NCI-H446 (cell line): ENCODE data around the gene CD4.

ENCODE experiments used
- DNase-seq, 2 experiments: peaks; one replicate each; lab custom pipeline; 2025; lab: John Stamatoyannopoulos, UW

The CD4 gene

DNA sequence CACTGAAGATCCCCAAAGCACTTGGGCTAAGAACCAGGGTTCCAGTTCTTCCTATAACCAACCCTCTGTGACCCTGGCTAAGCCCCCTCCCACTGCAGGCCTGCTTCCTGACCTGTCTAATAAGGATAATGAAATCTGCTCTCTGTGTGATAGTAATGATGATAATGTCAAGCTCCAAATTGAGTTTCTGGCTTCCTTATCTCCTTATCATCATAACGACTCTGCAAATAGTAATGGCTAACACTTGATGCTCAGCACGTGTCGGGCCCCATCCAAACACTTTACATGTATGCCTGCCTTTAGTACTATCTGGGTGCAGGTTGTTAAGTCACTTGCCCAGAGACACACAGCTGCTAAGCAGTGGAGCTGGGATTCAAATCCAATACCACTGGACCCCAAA, 27.3 kb downstream of the CD4 start:
- DNase-seq, result no peak

DNA sequence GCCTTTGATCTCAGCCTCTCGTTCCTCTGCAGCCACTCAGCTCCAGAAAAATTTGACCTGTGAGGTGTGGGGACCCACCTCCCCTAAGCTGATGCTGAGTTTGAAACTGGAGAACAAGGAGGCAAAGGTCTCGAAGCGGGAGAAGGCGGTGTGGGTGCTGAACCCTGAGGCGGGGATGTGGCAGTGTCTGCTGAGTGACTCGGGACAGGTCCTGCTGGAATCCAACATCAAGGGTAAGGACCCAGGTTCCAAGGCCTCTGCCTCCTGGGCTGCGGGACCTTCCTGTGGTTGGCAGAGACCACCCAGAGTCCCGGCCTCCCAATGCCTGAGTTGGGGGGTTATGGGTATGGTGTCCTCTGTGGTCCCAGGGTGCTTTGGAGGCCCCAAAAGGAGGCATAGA, 27.8 kb downstream of the CD4 start:
- no peak for DNase-seq

DNA sequence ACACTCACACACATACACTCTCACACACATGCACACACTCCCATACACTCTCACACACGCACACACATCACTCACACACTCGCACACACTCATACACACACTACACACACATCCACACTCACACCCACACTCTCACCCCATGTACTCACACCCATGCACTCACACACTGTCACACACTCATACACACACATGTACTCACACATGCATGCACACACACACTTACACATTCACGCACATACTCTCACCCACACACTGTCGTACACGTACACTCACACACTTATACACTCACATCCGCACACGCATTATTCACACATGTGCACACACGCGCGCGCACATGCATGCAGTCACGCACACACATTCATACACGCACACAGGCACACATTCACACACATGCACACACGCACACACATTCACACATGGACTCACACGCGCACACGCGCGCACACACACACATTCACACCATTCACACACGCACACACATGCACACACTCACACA, 28.4 kb downstream of the CD4 start:
- DNase-seq, result no peak

DNA sequence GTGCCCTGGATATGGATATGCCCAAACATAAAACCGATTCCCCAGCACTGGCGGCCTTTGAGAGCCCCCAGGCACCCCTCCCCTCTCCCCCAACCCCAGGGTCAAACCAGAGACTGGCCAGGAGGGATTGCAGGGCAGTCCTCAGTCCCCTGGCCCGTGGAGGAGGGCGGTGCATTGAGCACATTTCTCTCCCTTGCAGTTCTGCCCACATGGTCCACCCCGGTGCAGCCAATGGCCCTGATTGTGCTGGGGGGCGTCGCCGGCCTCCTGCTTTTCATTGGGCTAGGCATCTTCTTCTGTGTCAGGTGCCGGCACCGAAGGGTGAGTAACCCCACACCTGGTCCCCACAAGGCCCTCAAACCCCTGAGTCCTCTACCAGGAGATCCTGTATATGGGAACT, 28.9 kb downstream of the CD4 start:
- DNase-seq, result no peak

DNA sequence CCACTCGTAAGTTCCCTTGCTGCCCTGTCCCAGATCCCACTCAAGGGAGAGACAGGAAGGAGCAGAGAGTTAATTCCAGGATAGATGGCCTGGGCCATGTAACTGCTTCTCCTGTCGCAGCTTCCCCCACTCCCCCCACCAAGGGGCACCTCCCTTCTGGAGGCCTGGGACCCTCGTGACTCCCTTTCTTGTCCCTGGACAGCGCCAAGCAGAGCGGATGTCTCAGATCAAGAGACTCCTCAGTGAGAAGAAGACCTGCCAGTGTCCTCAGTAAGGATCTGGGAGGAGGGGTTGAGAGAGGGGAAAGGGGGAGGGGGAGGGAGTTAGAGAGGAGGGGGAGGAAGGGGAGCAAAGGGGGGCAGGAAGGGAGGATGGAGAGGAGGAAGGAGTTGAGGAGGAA, 29.3 kb downstream of the CD4 start:
- DNase-seq, result no peak

DNA sequence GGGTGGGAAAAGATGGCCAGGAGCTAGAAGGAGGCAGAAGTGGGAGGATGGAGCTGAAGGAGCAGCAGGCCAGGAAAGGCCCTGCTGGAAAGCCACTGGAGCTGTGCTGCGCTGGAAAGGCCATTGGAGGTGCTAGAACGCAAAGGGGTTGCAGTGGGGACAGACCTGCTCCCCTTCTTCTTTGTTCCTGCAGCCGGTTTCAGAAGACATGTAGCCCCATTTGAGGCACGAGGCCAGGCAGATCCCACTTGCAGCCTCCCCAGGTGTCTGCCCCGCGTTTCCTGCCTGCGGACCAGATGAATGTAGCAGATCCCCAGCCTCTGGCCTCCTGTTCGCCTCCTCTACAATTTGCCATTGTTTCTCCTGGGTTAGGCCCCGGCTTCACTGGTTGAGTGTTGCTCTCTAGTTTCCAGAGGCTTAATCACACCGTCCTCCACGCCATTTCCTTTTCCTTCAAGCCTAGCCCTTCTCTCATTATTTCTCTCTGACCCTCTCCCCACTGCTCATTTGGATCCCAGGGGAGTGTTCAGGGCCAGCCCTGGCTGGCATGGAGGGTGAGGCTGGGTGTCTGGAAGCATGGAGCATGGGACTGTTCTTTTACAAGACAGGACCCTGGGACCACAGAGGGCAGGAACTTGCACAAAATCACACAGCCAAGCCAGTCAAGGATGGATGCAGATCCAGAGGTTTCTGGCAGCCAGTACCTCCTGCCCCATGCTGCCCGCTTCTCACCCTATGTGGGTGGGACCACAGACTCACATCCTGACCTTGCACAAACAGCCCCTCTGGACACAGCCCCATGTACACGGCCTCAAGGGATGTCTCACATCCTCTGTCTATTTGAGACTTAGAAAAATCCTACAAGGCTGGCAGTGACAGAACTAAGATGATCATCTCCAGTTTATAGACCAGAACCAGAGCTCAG, 30.0 kb downstream of the CD4 start:
- no peak for DNase-seq

DNA sequence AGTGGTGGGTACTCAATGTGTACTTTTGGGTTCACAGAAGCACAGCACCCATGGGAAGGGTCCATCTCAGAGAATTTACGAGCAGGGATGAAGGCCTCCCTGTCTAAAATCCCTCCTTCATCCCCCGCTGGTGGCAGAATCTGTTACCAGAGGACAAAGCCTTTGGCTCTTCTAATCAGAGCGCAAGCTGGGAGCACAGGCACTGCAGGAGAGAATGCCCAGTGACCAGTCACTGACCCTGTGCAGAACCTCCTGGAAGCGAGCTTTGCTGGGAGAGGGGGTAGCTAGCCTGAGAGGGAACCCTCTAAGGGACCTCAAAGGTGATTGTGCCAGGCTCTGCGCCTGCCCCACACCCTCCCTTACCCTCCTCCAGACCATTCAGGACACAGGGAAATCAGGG, 30.8 kb downstream of the CD4 start:
- DNase-seq, result no peak

DNA sequence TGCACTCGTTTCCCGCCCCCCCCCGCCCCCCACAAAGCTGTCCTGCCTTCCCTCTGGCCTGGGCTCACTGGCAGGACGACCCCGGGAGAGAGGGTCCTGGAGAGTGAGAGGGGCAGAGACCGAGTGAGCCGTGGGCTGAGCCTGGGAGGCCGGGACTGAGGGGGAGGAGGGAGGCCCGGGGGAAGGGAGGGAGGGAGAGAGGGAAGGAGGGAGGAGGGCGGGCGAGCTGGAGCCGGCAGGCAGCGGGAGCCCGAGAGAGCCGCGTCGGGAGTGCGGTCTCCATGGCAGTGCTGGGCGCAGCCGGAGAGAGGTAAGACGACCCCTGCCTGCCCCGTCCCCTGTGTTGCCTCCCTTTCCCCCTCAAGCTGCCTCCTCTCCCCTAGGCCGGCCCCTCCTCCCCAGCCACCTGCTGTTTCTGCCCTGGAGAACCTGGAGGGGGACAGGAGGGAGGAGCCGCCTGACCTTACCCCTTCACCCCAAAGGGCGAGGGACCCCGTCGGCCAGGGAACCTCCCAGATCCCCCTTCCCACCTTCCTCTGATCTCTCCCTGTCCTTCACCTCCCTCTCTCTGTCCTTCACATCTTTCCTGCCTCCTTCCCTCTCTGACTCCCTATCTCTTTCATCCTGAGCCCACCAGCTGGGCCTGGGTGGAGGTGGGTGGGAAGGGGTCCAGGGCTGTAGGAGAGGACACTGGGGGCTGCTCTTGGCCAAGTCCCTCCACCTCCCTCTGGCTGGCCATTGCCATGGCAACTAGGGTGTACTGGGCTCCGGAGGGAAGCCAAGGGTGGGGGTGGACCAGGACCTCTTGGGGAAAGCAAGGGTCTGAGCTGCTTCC, 32.5 kb downstream of the CD4 start, which contains the start of gene GPR162:
GPR162 (plus strand) TSS at position 231 of the 835 bp plus-strand sequence. CDS start 2,078 bp downstream, outside the sequence.
- DNase-seq, result peak; percentile 61

DNA sequence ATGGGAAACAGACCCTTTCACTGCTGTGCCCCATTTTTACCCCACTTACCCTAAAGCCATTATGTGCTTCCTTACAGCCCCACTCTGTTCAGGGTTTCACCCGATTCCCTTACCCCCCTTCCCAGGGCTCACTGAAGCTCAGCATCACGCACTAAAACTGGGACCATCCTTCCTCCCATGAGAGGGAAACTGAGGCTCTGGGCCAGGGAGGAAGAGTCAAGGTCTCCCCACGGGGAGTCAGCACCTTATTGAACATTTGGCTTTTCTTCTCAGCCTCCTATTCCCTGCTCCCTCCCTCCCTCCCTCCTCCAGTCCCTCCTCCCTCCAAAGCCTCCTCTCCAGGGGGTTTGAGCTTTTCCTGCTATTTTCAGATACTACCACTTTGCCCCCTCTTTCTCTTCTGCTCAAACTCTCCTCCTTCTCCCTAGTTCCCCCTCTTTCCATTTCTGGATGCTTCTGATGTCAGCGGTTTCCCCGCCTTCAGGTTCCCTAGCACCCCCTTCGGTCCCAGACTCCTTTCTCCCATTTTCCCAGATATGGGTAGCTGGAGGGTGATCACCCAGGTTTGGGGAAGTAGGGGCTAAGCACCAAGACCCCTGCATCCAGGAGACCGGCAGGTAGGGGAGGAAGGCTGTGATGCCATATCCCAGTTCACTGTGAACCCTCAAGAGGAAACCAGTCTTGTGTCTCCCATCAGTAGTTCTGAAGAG, 33.3 kb downstream of the CD4 start:
- no peak for DNase-seq

DNA sequence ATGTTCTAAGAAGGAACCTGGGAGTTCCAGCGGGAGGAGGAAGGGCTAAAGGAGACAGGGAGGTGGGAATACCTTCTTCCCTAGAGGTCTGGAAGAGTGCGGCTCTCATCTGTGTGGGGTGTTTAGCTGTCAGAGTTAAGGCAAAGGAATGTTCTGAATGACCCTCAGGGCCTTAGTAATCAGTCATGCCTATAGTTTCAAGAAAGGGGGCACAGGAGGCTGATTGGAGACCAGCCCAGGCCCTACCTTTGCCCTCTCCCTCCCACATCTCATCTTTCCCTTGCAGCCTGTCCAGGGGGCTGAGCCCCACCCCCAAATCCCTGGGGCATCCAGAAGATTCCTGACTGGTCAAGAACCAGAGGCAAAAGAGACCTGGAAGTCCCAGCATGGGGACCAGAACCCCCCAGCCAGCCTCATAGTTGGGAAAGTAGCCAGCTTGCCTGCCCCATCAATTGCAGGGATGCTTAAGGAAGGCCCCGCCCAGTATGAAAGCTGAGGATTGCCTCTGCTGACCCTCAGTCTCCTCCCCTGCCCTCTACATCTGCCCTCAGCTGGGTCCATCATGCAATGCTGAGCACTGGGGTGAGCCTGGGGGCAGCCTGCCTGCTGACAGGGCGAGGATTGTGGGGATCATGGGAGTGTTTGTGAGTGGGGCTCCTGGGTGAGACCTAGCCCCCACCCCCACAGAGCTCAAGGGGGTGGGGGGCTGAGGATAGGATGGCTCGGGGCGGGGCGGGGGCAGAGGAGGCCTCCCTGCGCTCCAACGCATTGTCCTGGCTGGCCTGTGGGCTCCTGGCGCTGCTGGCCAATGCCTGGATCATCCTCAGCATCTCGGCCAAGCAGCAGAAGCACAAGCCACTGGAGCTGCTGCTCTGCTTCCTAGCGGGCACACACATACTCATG, 34.1 kb downstream of the CD4 start:
- no peak for DNase-seq

DNA sequence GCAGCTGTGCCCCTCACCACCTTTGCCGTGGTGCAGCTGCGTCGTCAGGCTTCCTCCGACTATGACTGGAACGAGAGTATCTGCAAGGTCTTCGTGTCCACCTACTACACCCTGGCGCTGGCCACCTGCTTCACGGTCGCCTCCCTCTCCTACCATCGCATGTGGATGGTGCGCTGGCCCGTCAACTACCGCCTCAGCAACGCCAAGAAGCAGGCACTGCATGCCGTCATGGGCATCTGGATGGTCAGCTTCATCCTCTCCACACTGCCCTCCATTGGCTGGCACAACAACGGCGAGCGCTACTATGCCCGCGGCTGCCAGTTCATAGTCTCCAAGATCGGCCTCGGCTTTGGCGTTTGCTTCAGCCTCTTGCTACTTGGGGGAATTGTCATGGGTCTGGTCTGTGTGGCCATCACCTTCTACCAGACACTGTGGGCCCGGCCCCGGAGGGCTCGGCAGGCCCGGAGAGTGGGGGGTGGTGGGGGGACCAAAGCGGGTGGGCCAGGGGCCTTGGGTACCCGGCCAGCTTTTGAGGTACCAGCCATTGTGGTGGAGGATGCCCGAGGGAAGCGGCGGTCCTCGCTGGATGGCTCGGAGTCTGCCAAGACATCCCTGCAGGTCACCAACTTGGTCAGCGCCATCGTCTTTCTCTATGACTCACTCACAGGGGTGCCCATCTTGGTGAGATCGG, 34.9 kb downstream of the CD4 start:
- DNase-seq, result no peak

DNA sequence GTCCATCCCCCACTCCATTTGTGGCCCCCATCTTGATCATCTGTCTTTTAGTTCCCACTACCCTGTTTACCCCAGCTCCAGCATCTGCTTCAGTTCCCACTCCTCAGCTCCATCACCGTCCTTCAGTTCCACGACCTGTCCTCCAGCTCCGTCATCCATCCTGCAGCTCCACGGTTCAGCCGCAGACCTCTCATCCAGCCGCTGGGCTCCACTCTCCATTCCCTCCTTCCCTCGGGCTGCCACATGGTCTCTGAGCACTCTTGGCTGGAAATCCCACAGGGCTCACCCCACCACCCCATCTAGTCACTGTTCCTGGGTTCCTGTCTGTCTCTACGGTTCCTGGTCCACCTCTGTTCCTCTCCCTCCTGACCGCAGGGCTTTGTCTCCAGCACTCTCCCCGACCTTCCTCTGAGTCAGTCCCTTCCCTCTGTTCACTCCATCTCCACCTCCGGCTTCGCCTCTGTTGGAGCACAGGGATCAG, 35.6 kb downstream of the CD4 start:
- DNase-seq, result no peak

DNA sequence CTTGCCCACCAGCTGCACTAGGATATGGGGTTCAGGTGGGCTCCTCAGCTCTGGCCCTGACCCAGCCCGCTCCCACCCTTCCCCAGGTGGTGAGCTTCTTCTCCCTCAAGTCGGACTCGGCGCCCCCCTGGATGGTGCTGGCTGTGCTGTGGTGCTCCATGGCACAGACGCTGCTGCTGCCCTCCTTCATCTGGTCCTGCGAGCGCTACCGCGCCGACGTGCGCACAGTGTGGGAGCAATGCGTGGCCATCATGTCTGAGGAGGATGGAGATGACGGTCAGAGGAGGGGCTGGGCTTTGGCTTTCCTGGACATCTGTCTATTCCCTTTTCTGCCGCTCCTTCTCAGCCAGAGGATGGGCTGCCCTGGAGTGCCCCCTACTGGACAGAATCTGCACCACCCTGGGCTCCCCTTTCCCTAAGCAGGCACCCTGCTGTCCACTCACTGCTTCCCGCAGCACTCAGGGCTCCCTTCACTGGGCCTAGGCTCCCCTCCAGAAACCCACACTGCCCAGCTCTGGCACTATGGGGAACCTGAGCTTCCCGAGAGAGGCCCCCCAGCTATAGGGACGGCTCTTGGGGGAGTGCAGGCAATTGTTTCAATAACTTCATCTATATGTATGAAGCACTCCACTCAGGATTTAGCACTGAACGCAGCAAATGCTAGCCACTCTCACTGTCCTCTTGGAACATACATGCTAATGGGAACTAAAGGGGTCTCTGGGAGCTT, 36.2 kb downstream of the CD4 start:
- peak; percentile 88 to 91 for DNase-seq

DNA sequence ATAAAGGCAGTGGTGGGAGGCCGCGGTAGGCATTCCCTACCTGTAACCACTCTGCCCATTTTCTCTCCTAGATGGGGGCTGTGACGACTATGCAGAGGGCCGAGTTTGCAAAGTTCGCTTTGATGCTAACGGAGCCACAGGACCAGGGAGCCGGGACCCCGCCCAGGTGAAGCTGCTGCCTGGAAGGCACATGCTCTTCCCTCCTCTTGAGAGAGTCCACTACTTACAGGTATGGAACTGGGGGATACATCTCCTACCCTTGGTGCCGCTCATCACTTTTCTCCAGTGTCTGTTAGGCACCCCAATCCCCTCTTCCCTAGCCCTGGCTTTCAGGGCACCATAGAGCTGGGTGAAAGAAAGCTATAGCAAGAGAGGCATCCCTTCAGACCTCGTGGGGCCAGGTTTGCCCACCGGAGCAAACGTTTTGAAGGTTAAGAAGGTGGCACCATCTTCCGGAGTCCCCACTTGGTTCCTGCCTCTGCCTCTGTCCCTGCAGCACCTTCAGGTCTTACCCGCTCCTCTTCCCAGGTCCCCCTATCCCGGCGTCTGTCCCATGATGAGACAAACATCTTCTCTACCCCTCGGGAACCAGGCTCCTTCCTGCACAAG, 36.9 kb downstream of the CD4 start:
- no peak for DNase-seq

DNA sequence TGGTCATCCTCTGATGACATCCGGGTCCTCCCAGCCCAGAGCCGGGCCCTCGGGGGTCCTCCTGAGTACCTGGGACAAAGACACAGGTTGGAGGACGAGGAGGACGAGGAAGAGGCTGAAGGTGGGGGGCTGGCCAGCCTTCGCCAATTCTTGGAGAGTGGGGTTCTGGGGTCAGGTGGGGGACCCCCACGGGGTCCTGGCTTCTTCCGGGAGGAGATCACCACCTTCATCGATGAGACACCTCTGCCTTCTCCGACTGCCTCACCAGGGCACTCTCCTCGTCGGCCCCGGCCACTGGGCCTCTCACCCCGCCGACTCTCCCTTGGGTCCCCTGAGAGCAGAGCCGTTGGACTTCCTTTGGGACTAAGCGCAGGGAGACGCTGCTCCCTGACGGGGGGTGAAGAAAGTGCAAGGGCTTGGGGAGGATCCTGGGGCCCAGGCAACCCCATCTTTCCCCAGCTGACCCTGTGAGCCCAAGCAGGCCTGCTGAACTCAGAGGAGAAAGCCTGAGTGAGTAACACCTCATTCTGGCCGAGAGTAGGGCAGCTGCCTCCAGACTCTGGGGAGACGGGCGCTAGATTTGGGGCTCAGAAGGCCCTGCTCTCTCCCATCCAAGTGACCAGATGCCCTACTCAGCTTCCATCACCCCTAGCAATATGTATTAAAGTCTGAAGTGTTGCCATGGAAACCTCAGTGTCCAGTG, 37.6 kb downstream of the CD4 start:
- no peak for DNase-seq

DNA sequence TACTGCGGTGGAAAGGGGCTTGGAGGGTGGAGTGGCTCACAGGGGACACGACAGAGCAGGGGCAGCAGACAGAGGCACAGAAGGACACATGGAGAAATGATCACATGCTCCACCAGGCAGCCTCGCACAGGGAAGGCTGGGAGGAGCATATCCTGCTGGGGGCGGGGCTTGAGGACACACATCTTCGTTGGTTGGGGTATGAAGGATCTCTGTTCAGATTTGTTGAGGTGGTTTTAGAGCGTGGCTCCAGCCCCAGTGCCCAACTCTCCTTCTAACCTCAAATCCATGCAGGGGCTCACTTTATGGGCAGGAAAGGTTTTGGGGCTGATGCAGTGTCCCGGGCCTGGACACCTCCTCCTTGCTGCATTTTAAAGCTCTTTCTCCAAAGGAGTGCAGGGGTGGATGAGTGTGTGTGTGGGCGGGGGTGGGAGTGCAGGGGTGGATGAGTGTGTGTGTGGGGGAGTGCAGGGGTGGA, 38.1 kb downstream of the CD4 start:
- peak; percentile 78 to 92 for DNase-seq

DNA sequence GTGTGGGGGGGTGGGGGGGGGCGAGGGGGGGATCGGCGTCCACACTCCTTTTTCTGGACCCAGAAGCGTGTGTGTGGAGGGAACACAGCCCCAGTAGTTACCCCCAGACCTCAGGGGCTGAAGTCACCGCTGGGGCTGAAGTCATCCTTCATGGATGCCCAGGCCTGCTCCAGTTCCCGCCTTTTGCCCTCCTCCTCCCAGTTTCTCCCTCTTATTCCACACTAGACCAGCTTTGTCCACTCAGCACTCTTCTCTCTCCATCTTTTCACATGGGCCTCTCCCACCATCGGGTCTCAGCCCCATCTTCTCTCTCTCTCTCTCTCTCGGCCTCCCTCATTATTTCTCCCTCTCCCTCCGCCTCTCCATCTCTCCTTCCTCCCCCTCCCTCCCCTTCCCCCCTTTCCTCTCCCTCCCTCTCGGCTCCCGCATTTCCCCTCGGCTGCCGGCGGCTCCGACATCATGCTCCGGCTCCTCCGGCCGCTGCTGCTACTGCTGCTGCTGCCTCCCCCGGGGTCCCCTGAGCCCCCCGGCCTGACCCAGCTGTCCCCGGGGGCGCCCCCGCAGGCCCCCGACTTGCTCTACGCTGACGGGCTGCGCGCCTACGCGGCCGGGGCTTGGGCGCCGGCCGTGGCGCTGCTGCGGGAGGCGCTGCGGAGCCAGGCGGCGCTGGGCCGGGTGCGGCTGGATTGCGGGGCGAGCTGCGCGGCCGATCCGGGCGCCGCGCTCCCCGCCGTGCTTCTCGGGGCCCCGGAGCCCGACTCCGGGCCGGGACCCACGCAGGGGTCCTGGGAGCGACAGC, 38.9 kb downstream of the CD4 start, which contains the start of gene P3H3:
P3H3 (plus strand) TSS at position 426 of the 799 bp plus-strand sequence; CDS start at position 460, 34 bp downstream.
- DNase-seq, result peak; percentile 14 to 52
